Eye (tissue), 1 donor: ENCODE measurements around the gene TOM1L2.

Experiments
- DNase-seq: peaks from one replicate; pipeline ENCODE4 v3.0.0-alpha.2; 2015

The TOM1L2 gene

DNA sequence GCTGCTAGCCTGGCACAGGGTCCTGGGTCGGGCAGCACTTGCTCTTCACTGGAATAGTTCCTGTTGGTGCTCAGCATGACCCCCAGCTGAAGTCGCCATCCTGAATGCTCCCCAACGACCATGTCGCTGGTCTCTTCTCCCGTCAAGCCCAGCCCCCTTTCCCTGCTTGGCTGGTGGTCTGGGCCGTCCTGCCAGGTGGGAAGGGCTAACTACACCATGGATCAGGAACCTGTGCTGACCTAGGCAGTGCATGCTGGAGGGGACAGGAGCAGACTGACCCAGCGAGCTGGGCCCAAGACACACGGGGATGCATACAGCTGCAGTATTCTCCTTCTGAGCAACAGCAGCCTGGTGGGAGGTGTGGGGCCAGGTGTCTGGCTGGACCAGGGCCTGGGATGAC, 126.2 kb downstream of the TOM1L2 start:
- no peak for DNase-seq

DNA sequence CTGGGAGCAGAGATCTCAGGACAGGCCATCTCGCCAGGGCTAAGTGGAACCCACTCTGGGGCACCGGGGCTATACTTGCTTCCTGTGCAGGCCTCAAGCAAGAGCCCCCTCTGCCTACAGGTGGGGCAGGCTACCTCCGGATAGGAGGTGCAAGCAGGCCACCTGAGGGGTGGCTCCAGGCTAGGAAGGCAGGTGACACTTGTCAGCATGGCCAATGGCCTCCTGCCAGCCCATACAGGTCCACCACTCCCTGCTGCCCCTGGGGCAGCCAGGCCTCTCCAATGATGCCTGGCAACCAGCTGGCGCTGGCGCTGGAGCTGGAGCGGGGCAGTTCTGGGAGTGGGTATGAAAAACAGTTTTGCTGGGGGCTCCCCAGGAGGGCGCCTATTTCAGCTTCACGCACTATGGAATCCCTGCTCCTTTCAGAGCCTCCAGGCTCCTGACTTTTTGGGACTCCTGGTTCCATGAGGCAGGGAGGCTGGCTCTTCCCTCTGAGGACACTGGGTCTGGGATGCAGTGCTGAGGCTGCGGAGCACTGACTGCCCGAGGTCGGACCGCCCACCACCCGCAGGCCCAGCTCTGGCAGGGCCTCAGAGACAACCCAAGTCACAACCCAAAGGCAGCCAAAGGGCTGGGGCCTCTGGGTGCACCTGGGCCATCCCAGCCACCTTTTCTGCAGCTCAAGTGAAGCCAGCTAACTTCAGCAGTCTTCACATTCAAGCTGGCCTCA, 127.0 kb downstream of the TOM1L2 start:
- DNase-seq: no peak

DNA sequence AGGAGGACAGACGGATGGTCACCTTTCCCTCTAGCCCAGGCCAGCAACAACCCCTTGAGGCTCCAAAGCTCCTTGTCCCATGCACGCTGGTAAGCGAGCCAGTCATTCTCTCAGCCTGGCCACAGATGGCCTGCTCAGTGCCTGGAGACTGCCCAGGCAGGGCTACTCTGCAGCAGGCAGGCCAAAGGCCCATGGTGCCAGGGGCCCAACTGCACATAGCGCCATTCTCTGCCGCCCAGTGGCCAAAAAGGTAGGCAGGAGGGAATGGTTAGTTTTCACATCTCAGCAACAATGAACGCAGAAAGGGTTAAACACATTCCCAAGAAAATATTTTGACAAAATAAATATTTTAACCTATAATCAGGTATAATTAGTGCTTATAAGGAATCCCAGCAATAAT, 127.7 kb downstream of the TOM1L2 start:
- no peak for DNase-seq

DNA sequence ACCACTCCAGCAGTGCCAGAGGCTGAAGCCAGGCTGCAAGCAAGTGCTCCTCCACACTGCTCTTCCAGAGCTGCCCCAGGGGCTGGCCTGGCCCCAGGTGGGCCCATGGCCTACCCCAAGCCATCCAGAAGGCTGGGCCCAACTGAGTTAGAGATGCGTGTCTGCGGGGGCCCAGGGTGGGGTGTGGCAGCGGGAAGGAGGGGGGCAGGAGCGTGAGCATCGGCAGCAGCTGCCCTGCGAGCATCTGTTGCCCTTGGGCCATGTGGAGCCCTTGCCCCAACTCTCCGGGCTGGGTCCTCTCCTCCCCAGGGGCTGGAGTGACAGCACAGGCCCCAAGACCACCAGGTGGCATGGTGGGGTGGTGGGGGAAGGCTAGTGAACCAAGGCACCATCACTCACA, 128.1 kb downstream of the TOM1L2 start:
- DNase-seq: no peak

DNA sequence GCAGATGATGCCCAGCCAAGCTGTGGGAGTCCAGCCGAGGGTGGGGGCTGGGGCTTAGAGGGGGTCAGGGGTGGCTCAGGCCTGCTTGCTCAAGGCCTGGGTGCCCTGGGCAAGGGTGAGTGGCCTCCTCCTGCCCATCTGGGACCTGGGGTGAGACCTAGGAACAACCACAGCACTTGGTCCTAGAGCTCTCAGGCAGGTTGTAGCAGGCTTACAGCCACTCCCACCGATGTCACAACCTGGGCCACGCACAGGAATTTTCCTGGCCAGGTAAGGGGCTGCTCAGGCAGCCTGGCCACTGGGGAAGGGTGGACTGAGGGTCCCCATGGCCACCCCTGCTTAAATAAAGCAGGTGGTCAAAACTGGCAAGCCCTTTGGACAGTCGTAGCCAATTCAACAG, 129.1 kb downstream of the TOM1L2 start:
- no peak for DNase-seq

DNA sequence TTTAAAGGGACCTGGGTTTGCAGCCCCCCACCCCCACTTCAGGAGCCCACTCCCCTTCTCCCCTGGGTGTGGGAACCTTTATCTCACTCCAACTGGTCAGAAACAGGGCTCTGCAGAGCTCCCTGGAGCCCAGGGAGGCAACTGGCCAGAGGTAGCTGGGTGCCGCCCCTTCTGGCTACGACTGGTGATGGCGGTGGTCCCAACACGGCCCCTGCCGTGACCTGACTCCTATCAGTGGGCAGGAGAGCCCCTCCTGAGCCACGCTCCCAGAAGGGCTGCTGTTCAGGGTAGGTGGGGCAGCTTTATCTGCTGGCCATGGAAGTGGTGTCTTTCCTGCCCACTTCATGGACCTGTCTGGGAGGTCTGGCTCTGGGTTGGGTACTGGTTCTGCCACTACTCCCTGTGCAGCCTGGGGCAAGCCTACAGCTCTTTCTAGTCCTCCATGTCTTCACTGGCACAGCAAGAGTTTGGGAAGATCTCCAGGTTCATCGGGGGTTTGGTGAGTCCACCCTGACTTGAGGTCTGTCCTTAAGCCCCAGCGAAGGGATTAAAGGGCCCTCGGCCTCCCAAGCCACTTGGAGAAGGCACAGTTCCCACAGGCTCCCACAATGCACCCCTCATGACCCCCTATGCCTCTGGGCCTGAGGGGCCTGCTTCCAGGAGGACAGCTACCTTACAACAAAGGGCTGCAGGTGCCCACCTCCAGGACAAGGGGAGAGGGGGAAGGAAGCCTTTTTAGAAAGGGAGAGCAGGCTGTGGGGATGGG, 129.9 kb downstream of the TOM1L2 start:
- no peak for DNase-seq

DNA sequence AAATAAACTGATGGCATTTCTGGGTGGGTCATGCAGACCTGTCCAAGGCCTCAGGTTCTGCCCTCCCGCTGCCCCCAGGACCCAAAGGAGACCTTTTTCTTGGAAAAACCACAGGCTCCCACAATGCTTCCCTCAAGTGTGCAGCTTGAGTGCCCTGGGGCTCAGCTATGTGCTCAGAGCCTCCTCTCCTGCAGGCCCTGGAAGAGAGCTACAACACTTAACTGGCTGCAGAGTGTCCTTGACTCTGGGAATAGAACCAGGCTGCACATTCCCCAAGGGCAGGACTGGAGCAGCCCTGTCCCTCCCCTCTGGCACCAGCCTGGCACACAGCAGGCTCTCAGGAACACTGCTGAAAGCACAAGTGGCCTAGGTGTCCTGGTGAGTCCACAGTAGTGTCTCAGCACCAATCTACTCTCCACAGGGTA, 130.6 kb downstream of the TOM1L2 start:
- peak; percentile 55 for DNase-seq

DNA sequence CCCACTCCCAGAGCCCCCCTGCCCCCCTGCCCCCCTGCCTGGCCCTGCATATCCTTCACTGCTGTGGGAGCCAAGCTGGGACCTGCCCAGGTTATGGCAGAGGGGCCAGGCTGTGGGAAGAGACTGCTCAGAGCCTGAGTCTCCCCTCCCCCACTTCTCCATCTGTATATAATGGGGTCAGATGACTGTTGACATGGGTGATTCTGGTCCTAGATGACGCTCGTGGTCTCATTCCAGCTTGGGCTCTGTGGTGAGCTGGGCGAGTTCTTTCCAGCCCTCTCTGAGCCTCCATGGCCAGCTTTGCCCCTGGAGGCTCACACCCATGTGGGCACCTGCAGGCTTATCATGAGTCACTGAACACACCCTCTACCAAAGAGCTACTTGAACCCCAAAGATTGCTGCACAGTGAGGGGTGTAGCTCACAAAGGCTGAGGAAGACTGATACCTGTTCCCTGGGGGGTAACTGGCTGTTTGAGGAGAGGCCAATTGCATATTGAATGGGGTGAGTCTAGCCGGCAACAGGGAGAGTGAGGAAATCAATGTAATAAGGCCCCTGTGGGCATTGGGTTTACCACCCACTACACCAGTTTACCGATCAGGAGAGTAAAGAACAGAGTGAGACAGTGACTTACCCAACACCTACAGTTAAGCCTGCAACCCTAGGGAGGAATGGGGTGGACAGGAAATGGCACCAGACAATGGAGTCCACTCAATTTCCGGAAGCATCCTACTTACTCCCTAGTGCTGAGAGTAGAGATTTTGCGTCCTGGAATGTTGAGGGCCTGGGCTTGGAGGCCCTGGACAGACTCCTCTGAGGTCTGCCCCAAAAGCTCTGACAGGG, 131.2 kb downstream of the TOM1L2 start:
- DNase-seq: peak; percentile 84

DNA sequence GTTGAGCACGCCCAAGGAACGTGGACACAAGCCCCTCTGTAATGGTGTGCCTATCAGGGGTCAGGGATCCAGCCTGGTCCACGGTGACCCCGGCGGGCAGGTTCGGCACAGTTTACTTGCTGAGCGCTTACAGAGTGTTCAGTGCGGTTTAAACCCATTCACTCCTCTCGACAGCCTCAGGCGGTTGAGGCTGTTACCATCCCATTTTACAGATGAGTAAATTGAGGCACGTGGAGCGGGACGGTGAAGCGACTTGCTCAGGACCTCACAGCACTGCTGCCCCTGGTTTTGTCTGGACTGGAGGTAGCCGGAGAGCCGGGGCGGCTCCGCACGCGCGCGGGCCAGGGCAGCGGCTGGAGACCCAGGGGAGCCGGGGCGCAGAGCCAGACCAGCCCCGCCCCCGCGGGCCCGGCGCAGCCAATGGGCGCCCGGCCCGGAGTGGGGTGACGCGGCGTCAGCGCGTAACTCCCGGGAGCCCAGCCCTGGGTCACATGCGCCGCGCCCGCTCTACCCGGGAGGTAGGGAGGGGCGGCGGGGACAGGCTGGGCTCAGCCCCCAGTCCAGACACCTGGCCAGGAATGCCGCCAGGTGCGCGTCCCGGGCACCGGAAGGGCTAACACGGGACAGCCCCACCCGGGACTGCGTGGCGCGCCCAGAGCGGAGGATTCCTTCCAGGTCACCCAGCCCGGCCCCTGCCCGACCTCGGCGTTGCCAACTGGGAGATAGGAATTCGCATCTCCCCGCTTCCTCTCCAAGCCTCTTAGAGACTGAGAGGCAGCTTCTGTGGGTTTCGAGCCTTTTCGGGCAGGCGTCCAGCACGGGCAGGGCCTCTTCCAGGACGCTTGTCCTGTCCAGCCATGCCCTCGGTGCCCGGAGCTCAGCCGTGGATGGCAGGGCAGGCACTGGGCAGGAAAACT, 132.2 kb downstream of the TOM1L2 start:
- DNase-seq: peak; percentile 92

DNA sequence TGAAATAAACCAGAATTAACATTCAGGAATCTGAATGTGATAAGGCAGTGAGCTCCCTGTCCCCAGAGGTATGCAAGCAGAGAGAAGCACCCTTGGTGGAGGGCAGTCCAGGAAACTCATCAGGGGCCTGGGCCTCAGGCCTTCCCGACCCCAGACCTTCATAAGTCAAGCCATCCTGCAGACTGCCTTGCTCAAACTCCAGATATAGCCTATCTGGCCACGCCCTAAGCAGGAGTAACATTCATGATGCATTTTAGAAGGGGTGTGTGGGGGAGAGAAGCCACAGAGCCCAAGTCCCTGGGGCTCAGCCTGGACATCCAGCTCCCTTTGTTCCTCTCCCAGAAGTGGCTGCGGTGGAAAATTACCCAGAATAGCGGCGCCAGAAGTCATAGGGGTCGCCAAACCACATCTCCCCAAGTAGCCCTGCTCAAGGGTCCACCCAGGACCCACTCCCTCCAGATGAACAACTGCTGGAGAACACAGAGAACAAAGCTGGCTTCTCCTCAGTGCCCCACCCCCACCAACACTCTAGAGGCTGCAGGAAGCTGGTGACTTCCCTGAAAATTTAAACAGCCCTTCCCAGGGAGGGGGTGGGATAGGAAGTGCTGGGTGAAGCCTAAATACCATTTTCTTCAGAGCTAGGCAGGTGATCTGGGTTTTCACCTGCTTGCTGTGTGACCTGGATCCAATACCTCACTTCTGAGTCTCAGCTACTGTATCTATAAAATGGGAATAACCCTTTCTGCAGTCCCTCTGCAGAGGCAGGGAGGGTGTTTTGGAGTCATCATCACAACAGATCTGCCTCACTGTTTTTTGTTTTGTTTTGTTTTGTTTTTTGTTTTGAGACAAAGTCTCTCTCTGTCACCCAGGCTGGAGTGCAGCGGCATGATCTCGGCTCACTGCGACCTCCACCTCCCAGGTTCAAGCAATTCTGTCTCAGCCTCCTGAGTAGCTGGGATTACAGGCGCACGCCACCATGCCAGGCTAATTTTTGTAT, 133.9 kb downstream of the TOM1L2 start:
- peak; percentile 70 for DNase-seq

DNA sequence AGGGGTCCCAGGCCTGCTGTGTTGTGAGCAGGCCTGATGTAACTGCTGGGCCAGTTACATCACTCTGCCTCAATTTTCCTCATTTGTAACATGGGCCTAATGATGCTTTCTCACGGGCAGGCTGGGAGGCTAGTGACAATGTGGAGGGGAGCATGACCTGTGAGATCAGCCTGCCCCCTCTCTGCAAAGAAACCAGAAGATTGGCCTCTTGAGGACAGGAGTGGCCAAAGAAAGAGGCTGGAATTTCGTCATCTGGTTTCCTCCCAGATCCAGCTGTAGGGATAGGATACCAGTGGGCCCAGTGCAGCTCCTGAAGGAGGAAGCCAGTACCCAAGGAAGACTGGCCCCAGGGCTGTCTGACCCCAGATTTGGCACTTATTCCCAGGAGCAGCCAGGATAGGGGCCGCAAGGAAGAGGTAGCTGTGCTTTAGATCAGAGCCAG, 134.8 kb downstream of the TOM1L2 start:
- DNase-seq: no peak

DNA sequence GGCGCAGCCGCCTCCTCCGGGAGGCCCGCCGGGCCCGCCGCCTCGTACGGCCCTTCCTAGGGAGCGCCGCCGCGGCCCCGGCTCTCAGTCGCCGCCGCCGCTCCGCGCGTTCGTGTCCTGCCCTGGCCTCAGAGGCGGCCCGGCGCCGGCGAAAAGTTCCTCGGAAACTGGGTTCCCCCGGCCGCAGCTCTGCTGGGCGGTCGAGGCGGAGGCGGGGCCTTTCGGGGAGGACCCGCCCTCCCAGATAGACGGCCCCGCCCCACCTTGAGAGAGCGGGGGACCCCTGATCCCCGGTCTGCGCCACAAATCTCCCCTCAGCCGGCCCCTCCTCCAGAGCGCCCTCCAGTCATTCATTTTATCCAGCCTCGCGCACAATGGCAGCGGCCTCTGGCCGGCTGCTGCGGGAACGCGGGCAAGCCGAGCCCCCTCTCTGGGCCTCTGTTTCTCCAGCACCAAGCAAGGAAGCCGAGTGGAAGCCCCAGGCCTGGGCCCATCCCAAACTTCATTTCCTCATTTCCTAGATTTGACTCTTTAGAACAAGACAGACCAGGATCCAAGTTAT, 135.3 kb downstream of the TOM1L2 start, which contains the start of gene SREBF1:
TSS of gene SREBF1 (minus strand) at position 169 of the 562 bp plus-strand sequence. CDS start 169 bp downstream, outside the sequence.
- peak; percentile 81 for DNase-seq

DNA sequence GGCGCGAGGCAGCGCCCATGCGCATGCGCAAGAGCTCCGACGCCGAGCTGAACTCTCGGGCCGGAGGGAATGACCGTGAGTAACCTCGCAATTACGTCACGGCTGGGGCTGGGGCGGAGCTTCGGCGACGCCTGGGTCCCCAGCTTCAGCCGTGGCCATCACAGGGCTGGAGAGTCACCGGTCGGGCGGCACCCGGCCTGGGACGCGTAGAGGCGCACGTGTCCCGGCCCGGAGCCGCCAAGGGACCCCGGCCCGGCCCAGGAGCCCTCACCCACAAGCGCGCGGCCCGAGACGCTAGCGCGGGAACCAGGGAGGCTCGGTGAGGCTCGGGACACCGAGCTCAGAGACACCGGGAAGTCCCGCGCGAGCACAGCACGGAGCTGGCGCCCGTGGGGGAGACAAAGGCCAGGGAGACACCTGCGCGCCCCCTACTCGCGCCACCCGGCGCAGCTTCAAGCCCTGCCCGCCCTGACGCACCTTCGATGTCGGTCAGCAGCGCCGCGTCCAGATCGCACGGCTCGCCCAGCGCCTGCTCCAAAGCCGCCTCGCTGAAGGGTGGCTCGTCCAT, 135.9 kb downstream of the TOM1L2 start:
- peak; percentile 99 for DNase-seq

DNA sequence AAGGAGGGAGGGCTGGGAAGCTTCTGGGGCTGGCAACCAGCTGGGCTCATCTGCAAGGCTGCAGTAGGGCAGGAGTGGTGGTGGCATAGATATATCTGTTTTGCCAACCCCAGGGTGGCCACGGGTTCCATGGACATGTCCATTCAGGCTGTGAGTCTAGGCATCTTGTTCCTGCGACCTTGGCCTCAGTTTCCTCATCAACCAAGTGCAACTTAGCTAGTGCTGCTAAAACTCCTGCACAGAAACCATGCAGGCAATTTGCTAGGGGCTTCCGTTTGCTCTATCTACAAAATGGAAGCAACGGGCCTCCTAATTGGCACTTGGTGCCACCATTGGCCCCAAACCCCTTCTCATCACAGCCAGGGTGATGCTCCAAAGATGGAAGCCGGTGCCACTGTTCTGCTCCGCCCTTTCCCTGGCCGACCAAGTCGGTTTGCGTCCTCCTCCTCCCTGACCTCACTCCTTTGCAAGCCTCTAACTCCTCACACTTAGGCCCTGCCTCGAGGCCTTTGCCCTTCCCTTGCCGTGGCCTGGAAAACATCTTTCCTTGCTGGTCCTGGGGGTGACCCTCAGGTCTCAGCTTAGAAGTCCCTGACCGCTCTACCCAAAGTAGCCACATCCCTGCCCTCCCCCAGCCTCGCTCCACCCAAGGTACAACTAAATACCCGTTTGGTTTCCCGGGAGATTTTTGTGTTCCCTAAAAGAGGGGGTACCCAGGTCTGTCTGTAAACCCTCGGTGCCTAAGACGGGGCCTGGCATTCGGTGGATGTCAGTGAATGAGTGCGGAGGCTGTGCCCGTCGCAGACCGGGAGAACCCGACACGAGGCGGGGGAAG, 136.6 kb downstream of the TOM1L2 start:
- peak; percentile 42 for DNase-seq

DNA sequence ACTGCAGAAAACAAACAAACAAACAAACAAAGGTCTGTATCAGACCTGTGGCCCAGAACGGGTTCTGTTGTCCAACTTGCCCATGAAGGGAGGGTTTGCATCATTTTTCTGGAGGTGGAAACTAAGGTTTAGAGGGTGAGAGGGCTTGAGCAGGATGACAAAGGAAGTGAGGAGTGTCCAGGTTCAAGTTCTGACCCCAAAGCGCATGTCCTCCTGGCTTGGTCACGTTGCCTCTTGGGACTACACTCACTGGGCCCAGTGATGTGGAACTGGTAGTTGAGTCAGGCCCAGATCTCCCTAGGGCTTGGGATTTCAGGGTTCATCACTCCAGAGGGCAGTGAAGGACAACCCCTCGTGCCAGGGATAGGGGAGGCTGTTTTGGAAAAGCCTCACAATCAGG, 137.2 kb downstream of the TOM1L2 start:
- DNase-seq: no peak

DNA sequence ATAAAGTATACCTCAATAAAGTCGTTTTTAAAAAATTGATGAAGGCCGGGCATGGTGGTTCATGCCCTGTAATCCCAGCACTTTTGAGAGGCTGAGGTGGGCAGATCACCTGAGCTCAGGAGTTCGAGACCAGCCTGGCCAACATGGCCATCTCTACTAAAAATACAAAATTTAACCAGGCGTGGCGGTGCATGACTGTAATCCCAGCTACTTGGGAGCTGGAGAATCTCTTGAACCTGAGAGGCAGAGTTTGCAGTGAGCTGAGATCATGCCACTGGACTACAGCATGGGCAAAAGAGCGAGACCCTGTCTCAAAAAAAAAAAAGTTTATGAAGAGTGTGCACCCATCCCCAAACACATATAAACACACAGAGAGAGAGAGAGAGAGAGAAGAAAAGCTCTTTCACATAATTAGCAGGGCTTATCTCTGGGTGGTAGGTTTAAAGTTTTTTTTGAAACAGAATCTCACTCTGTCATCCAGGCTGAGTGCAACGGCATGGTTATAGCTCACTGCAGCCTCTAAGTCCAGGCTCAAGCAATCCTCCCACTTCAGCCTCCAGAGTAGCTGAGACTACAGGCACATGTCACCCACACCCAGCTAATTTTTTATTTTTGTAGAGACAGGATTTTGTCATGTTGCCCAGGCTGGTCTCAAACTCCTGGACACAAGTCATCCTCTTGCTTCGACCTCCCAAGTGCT, 138.4 kb downstream of the TOM1L2 start:
- DNase-seq: no peak

DNA sequence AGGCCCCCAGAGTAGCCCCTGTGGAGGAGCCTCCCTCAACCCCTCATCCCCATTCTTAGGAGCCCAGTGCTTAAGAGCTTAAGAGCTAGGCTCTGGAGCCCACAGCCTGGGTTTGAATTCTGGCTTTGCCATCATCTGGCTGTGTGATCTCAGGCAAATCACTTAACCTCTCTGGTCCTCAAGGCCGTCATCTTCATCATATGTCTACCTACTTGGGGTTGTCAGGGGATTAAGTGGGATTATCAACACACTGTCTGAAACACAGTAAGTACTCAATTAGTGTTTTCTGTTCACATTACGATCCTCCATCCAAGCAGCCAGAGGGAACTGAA, 140.2 kb downstream of the TOM1L2 start:
- DNase-seq: no peak

DNA sequence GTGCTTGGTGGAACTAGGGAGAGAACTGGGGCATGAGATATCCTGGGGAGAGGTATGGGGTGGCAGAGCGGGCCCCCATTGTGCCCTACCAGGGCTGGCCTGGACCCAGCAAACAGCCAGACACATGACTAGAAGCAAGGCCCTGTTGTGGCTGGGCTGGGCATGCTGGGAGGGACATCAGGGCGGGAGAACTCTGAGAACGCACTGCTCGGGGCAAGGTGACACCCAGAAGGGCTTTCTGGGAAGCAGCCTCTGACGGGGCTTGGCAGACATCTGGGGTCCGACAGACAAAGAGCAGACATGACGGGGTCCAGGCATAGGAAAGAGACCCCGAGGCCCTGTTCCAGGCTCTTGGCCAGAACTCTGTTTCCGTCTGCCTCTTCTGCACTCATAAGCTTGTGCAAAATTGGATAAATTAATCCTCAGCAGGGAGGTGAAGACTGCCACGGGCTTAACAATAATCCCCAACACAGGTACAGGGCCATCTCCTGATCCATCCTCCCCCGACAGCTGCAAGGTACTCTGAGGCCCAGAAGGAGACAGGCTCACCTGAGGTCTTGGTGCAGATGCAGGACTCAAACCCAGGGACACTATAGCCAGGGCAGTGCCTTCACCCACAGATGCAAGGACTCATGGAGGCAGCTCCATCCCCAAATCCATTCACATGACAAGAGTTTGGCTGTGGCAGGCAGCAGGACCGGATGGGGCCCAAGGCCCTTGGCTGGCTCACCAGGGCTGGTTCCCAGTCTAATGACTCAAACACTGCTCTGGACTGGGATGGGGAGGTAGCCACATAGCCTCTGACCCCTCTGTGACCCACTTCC, 140.8 kb downstream of the TOM1L2 start:
- DNase-seq: no peak
